Gastrocnemius medialis (tissue), 4 donors: Measurements from ENCODE around the gene ZBTB16.

Experiments used
- CTCF ChIP-seq, 5 experiments: fragments of 450-650 bp in 3 of 5; fragments of 200-600 bp in 2 of 5; sonication (generic) in 2 of 5; IDR thresholded peaks in 4 of 5; conservative IDR thresholded peaks in 1 of 5; 1 replicate in 4 of 5; 2 replicates in 1 of 5; pipeline ENCODE4 v1.5.1; 2016 to 2019; ENCODE audit warnings: antibody characterized with exemption in 5 of 5, mild to moderate bottlenecking in 3 of 5, moderate library complexity in 3 of 5
- POLR2A ChIP-seq, 2 donors: fragments of 450-650 bp; IDR thresholded peaks; one replicate each; pipeline ENCODE4 v1.6.1; 2017; ENCODE audit warnings: antibody characterized with exemption in 2 of 2, mild to moderate bottlenecking in 2 of 2, moderate library complexity in 2 of 2

GRCh38 chr11:114154271-114155047 is 94.9 kb downstream of the ZBTB16 start:
- no peak for TF ChIP-seq POLR2A (IDR thresholded peaks at IDR 0.05)
- TF ChIP-seq CTCF (IDR thresholded peaks at IDR 0.05 in 4 of 5, conservative IDR thresholded peaks at IDR 0.05 in 1 of 5), result no peak
